ENCODE measurements around the gene GSTP1.
"Not testable (repeated sequence)": the region's sequence is repeated elsewhere in the genome, so short reads cannot be mapped to it uniquely, and the experiment has no call there.

The GSTP1 gene
- total RNA-seq, result 85.2 to 158 reads per million in 2 donors

GRCh38 chr11:67583247-67584204 is at the start of gene GSTP1:
TSS of gene GSTP1 (plus strand) at chr11:67583812. CDS start at chr11:67583844, 32 bp downstream.
- DNase-seq, result peak; percentile 68

DNA sequence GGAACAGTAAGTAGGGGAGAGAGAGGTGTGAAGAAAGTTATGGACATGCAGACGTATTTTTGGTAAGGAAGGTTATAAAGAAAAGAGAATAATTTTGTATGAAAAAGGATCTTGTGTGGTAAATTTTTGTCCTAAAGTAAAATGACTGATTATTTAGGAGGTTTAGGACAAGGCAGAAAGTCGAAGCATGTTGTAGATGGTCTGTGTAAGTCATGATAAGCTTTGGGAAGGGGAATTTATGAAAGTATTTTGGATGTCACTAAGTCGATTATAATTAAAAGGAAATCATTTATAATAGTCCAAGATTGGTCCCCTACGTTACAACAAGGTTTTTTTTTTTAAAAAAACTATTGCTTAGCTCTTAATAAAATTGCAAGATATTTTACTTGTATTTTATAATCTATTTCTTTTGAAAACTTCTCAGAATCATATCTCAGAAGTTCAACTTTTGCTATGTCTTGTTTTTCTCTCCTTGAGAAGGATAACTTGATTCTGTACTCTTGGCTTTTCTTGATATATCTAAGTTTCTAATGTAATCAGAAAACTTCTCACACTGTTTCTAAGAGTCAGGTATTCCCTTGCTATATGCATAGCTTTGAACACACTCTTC is 49.4 kb upstream of the GSTP1 start:
- DNase-seq, result no peak

- no peak for DNase-seq
These were observed 48.1 kb upstream of the GSTP1 start for GRCh38 chr11:67535561-67535960.

DNA sequence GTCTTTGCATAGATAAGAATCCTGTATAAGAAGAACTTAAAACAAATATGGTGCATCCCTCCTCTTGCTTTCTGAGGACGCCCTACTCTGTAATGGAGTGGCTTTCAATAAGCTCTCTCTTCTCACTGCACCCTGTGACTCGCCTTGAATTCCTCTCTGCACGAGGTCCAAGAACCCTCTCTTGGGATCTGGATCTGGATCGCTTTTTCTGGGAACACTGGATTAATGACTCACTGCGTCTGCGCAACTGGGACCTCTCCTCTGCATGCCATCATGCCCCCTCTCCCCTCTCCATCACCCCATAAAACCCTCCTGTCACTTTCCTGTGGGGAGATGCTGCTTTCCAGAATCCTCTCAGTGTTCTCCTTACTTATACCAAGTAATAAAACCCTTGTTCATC is 45.3 kb upstream of the GSTP1 start:
- no peak for DNase-seq

GRCh38 chr11:67538823-67539505 is 44.6 kb upstream of the GSTP1 start:
- no peak for DNase-seq

DNA sequence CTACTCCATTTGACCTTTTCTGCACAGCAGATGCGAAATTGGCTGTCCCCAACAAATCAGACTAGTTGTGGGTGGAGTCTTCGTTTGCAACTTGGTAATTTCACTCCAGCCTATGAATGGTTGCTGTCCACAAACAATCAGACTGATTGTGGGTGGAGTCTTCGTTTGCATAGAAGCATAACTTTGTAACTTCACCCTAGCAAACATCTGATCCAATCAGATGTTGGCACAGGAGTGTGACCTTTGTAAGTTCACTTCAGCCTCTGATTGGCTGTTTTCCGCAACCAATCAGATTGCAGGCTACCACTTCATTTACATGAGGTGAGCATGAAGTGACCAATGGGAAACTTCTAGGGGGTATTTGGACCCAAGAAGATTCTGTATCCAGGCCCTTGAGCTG is 44.1 kb upstream of the GSTP1 start:
- DNase-seq, result no peak

- DNase-seq, result no peak
These were observed 42.4 kb upstream of the GSTP1 start for GRCh38 chr11:67541198-67541597.

DNA sequence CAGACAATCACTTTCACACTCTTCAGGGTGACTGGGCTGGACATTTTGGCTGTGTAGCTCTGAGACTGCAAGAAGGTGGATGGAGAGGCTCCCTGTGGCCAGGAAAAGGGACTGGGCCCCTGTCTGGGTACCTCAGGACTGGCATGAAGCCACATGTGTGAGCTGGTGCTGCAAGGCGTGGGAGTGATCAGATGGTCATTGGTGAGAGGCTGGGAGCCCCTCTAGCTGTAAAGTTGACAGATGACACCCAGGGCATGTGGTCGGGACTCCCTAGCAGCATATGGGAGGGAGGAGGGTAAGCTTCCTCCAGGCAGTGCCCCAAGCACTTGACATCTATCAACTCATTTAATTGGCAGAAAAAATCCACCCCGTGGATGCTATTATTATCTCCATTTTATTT is 41.4 kb upstream of the GSTP1 start:
- DNase-seq, result no peak

GRCh38 chr11:67542971-67543370 is 40.6 kb upstream of the GSTP1 start:
- no peak for DNase-seq

DNA sequence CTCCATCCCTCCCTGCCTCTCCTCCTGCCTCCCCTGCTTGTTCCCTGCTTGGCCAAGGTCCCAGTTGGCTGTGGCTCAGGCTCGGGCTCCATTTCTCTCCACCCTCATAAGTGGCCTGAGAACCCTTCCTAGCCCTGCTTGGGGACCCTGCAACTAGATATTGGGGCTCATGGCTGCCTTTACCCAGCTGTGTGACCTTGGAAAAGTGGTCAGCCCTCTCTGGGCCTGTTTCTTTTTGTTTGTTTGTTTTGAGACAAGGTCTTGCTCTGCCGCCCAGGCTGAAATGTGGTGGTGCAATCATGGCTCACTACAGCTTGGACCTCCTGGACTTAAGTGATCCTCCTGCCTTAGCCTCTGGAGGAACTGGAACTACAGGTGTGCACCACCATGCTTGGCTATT is 40.0 kb upstream of the GSTP1 start:
- DNase-seq, result no peak

DNA sequence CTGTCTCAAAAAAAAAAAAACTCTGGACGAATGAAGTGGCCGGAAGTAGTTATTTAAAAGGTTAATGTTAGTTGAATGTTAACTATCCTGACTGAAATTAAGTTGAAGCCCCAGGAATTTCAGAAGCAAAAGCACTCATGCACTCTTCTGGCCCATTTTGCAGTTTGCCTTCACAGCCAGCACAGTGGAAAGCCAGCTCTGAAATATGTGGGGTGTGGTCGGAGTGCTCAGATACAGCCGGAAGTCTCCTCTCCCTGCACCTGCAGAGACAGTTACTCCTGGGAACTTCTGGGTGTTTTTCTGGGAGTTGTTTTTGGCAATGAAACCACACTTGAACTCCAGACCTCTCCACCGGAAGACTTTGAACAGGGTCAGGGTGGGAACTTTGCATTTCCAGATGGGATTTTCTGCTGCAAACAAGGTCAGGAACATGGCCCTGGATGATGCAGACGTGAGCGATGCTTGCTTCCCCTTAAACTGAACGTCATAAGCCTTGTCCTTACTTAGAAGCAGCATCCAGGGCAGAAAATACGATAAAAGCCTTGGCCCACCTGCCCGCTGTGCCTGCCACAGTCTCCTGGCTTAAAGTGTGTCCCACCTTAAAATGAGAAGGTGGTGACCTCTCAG is 38.9 kb upstream of the GSTP1 start:
- no peak for DNase-seq

DNA sequence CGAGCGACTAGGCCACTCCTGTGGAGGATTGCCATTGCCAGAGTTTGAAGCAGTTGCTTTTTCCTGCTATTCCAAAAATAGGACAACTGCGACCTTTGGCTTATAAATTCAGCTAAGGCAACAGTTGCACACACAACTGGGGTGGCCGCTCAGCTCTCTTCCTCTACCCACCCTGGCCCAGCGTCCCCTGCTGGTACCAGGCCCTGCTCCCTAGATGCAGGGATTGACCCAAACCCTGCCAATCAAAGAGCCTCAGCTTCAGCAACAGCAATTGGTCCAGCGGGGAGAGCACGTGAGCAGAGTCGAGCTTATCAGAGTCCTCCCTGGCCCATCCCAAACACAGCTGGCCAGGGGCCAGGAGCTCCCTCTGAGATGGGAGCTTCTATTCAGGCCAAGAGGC is 38.3 kb upstream of the GSTP1 start:
- no peak for DNase-seq

- DNase-seq, result not testable (repeated sequence)
These were observed 35.5 kb upstream of the GSTP1 start for GRCh38 chr11:67548112-67548511.

DNA sequence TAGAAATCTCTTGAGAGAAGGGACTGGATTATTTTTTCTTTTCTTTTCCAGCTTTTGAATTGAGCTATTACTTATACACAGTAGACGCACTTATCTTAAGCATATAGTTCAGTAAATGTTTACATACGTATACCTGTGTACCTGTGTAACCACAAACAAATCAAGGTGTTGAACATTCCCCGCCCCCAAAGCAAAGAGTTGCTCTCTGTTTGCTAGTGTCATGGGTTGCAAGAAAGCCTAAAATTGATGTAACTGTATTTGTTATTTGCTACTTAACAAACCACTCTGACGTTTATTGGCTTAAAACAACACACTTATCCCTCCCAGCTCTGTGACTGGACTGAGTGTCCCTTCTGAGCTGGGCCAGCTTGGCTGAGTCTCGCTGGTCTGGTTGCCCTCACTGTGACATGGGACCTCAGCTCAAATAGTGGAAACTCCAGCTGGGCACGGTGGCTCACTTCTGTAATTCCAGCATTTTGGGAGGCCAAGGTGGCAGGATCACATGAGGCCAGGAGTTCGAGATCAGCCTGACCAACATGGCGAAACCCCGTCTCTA is 35.0 kb upstream of the GSTP1 start:
- DNase-seq, result no peak

DNA sequence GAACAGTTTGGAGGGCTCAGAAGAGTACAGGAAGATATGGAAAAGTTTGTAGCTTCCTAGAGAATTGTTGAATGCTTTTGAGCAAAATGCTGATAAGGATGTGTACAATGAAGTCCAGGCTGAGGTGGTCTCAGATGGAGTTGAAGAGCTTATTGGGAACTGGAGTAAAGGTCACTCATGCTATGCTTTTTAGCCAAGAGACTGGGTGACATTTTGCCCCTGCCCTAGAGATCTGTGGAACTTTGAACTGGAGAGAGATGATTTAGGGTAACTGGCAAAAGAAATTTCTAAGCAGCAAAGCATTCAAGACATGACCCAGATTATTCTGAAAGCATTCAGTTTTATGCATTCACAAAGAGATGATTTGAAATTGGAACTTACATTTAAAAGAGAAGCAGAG is 32.5 kb upstream of the GSTP1 start:
- DNase-seq, result no peak

GRCh38 chr11:67551697-67552096 is 31.9 kb upstream of the GSTP1 start:
- DNase-seq, result not testable (repeated sequence)

GRCh38 chr11:67556244-67556643 is 27.4 kb upstream of the GSTP1 start:
- no peak for DNase-seq

GRCh38 chr11:67558084-67558772 is 25.4 kb upstream of the GSTP1 start:
- no peak for DNase-seq

GRCh38 chr11:67561971-67562619 is 21.5 kb upstream of the GSTP1 start:
- no peak for DNase-seq

GRCh38 chr11:67562963-67563704 is 20.5 kb upstream of the GSTP1 start:
- DNase-seq, result no peak

DNA sequence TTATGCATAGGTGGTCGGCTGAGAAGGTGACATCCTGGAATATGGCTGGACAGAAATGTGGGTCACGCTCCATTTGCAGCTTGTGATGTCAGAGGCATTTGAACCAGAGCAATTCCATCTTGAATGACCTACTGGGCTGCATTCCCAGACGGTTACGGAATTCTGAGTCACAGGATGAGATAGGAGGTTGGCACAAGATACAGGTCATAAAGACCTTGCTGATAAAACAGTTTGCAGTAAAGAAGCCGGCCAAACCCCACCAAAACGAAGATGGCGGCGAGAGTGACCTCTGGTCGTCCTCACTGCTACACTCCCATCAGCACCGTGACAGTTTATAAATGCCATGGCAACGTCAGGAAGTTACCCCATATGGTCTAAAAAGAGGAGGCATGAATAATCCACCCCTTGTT is 19.9 kb upstream of the GSTP1 start:
- not testable (repeated sequence) for DNase-seq
